GM12873 (cell line): ENCODE measurements around the gene WLS.

Source experiments
- TF ChIP-seq, protein P1 (sequence below): IDR thresholded peaks from 2 replicates; pipeline ENCODE4 v1.5.1; 2012; ENCODE audit warnings: low read depth, mild to moderate bottlenecking, moderate library complexity, low read length, control low read depth; ENCODE audit not compliant: insufficient read depth; ENCODE audit errors: missing control alignments

The WLS gene

DNA sequence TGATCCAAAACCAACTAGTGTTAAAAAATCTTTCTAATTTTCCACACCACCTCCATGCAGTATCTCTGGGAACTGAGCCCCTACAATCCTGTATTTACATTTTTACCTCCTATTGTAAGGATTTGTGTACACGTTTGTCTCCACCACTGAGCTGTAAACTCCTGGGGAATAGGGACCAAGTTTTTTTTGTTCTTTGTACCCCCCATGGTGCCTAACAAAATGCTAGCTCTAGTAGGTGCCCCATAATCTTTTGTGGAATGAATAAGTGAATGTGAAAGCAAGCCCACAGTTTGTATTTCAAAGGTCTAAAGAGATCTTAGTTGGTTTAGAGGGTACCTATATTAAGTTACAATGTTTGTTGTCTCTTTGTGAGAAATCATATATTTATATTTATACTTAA is 879 bp upstream of the WLS start:
- TF ChIP-seq, protein P1, sequence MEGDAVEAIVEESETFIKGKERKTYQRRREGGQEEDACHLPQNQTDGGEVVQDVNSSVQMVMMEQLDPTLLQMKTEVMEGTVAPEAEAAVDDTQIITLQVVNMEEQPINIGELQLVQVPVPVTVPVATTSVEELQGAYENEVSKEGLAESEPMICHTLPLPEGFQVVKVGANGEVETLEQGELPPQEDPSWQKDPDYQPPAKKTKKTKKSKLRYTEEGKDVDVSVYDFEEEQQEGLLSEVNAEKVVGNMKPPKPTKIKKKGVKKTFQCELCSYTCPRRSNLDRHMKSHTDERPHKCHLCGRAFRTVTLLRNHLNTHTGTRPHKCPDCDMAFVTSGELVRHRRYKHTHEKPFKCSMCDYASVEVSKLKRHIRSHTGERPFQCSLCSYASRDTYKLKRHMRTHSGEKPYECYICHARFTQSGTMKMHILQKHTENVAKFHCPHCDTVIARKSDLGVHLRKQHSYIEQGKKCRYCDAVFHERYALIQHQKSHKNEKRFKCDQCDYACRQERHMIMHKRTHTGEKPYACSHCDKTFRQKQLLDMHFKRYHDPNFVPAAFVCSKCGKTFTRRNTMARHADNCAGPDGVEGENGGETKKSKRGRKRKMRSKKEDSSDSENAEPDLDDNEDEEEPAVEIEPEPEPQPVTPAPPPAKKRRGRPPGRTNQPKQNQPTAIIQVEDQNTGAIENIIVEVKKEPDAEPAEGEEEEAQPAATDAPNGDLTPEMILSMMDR, result no peak

DNA sequence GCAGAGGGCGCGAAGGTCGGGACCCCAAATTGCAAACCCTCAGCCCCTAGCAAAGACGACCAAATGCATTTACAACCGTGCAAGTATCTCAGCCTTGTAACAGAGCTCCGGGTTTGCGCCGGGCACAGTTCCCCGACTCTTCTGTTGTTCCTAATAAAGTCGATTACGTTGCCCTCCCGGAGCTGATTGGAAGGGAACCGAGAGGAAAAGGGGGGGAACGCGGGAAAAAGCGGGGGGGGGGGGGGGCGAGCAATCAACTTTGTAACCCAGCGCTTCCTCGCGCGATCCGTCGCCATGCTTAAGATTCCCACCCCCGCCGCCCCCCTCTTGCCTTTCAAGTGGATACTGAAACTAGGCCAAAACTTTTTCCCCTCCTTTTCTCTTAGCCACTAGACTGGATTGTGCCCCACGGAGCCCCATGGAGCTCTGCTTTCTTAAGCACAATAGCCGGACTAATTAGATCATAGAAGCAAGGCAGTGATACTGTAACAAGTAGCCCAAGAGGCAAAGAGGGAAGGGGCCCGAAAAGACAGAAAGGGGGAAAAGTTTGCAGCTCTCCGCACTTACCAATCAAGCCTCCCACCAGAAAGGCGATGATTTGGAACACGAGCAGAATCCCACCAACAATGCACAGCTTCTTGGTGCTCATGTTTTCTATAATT is 565 bp downstream of the WLS start:
- TF ChIP-seq, protein P1, result no peak

DNA sequence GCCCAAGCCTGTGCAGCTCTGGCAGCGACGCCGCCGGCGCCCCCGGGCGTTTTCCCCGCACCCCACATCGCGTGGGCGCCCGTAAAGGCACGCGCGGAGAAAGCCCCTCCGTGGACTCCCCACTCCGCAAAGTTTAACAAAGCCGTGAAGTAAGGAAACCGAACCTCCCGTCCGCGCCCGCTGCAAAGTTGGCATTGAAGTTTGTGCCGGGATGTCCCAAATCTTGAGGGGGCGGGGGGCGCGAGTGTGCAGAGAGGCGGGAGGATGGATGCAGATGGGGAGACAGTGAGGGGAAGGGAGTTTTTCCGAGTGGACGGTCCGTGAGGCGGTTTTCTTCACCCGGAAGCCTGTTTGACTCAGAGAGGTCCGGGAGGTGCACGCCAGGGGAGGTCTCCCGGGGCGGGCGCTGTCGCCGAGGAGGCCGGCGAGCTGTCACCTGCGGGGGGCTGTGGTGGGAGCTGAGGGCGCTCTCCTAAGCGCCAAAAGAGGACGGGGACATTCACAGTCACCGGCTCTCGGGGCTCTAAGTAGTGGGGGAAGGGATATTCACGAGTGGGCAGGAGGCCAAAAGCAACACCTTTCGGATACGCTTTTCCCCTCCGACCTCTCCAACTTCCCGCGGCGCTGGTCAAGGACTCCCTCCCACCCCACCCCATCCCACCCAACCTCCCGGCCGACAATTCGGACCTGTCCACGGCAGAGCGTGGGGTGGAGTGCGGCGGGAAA is 1.3 kb downstream of the WLS start:
- TF ChIP-seq, protein P1, result no peak

DNA sequence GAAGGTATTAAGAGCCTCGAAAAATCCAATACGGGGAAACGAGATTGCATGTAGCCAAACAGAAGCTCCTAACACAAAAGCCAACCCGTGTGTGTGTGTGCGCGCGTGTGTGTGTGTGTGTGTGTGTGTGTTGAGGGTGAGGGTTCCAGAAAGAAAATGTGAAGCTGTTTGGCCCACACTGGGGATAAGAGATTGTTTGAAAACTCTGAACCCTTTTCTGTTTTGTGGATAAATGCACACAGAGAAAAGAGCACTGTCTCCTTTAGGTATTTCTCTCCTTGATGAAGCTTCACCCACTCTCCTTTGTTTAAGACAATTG is 1.9 kb downstream of the WLS start:
- TF ChIP-seq, protein P1, result no peak

DNA sequence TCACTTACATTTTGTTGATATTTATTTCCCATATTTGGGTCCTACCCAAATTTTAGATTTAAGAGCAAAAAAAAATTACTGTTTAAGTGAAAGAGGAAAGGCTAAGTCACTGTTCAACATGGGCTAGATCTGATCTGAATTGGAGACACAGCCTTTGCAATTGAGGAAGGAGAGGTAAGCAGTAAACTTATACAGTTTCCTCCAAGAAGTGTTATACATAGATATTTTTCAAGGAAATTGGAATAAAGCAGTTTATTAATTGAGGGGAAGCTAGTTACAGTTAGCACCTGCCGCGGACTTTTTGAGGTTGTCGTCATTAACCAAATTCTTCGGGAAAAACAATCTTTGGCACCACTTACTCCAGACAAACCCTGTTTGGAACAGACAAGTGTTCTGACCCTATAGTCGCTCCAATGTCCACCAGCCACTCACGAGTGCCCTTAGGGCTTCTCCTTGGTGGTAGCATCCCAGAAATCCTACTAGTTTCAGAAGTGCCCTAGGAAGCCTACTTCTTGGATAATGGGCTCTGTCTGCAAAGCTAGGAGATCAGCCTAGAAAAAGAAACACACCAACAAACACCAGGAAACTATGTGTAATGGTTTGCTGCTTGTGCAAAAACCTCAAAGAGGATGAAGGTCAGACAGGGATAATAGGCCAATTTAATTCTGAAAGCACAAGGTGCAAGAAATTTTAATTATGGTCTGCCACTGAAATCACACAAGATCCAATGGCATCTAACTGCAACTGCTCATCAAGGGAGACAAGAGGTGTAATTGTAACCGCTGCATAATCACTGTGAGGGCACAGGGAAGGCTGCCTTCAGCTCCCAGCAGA is 2.5 kb downstream of the WLS start:
- TF ChIP-seq, protein P1, result no peak

DNA sequence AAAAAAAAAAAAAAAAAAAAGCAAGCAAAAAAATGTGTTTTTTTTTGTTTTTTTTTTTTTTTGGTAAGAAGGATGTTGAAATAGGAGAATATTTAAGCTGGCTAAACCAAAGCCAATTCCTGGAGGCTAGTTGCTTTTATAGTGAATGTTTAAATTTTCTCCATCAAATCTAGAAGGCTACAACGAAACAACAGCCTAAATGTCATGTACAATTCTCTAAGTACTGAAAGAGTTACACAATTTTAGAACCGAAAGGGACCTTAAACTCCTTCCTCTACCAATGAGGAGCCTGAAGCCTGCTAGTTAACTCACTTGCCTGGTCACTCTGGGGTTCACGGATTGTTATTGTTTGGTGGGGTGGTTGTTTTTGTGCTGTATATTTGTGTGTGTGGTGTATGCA is 3.5 kb downstream of the WLS start:
- TF ChIP-seq, protein P1, result no peak

DNA sequence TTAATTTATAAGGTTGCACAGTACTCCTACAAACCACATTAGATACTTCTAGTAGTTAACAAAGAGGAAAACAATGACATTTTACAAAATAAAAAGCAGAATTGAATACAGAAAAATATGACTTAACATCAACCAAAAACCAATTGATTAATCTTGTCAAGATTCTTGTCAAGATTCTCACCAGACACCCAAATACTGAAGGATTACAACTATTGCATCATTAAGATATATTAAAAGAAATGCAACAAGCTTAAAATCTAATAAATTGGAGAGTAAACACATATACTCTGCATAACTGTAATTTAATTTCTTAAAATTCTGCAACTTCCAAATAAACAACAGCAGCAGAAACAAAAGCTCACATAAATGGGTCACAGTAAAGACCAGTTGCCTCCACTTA is 4.7 kb downstream of the WLS start:
- TF ChIP-seq, protein P1, result no peak
